Caco-2 (cell line): ENCODE data around the gene CDNF. TPM values are rescaled to one million over a fixed set of nuclear protein-coding genes. Genes with fewer than 3 reads are reported as not detected.

ENCODE experiments used
- BruUV-seq: library from RNA; stranded (reverse); fragments of 400-500 nt; replicated peaks from 2 replicates; lab custom pipeline; 2021; lab: Mats Ljungman, UMichigan
- CTCF ChIA-PET: fragments of 300-600 bp; sonication (Branson Sonifier 250); formaldehyde crosslinking; loops from one replicate; lab custom pipeline; 2022; ENCODE audit warnings: antibody characterized with exemption; lab: Charles Lee
- POLR2A ChIA-PET: fragments of 300-600 bp; sonication (Branson Sonifier 250); formaldehyde crosslinking; loops from one replicate; lab custom pipeline; 2022; ENCODE audit warnings: antibody characterized with exemption; lab: Charles Lee
- DNase-seq, 2 experiments: peaks; one replicate each; pipeline versions ENCODE4 v3.0.0 to v3.0.0-alpha.2; 2020 to 2022
- H3K27me3 ChIP-seq: replicated peaks from 2 replicates; pipeline ENCODE4 v1.6.0; 2011; ENCODE audit warnings: low read length; ENCODE audit not compliant: control insufficient read depth, insufficient read depth
- H3K36me3 ChIP-seq: 2 replicates; pipeline ENCODE4 v1.5.1; 2011; ENCODE audit warnings: low read length; ENCODE audit not compliant: control insufficient read depth, insufficient read depth
- H3K4me1 ChIP-seq: fragments of 250-450 bp; sonication (Bioruptor Pico); 2 replicates; pipeline ENCODE4 v1.5.1; 2020; ENCODE audit warnings: mild to moderate bottlenecking
- H3K4me3 ChIP-seq: 2 replicates; pipeline ENCODE4 v1.5.1; 2011; ENCODE audit warnings: low read depth, mild to moderate bottlenecking, control low read depth, low read length
- H3K9me3 ChIP-seq: fragments of 250-450 bp; sonication (Bioruptor Pico); 2 replicates; pipeline ENCODE4 v1.5.1; 2020; ENCODE audit warnings: mild to moderate bottlenecking, moderate library complexity
- H3K27ac Mint-ChIP-seq: one replicate; pipeline ENCODE4 v1.8.0; 2022; ENCODE audit warnings: mixed read lengths; ENCODE audit not compliant: unreplicated experiment
- H3K27me3 Mint-ChIP-seq: one replicate; pipeline ENCODE4 v1.8.0; 2022; ENCODE audit warnings: mixed read lengths; ENCODE audit not compliant: insufficient read depth, unreplicated experiment
- H3K36me3 Mint-ChIP-seq: one replicate; pipeline ENCODE4 v1.8.0; 2022; ENCODE audit warnings: mild to moderate bottlenecking, mixed read lengths; ENCODE audit not compliant: insufficient read depth, unreplicated experiment
- H3K4me1 Mint-ChIP-seq: one replicate; pipeline ENCODE4 v1.8.0; 2022; ENCODE audit warnings: low read depth, mixed read lengths; ENCODE audit not compliant: unreplicated experiment
- H3K4me3 Mint-ChIP-seq: one replicate; pipeline ENCODE4 v1.8.0; 2022; ENCODE audit warnings: mild to moderate bottlenecking, moderate library complexity, mixed read lengths; ENCODE audit not compliant: unreplicated experiment
- H3K9me3 Mint-ChIP-seq: one replicate; pipeline ENCODE4 v1.8.0; 2022; ENCODE audit warnings: mixed read lengths; ENCODE audit not compliant: unreplicated experiment
- CTCF ChIP-seq, 2 experiments: fragments of 200-600 bp in 1 of 2; IDR thresholded peaks; 1 replicate in 1 of 2; 2 replicates in 1 of 2; pipeline versions ENCODE4 v1.5.1 to v1.8.0; 2011 to 2022; ENCODE audit warnings: antibody characterized with exemption in 1 of 2, control low read depth in 1 of 2, inconsistent platforms in 1 of 2, low read depth in 1 of 2, low read length in 1 of 2, mild to moderate bottlenecking in 1 of 2, moderate library complexity in 1 of 2; ENCODE audit not compliant: insufficient read depth in 1 of 2, severe bottlenecking in 1 of 2, unreplicated experiment in 1 of 2
- intact Hi-C: fragments of 100-400 bp; cut with micrococcal nuclease; formaldehyde crosslinking; loops from one replicate; pipeline ENCODE4 v1.10.0; 2022; ENCODE audit not compliant: unreplicated experiment
- total RNA-seq: library from RNA; stranded (reverse); gene quantifications from 2 replicates; pipeline ENCODE4 v1.2.3, GENCODE V29; 2022

CDNF gene
- total RNA-seq, 1 experiment from 2014 or later = 3.9 TPM

DNA sequence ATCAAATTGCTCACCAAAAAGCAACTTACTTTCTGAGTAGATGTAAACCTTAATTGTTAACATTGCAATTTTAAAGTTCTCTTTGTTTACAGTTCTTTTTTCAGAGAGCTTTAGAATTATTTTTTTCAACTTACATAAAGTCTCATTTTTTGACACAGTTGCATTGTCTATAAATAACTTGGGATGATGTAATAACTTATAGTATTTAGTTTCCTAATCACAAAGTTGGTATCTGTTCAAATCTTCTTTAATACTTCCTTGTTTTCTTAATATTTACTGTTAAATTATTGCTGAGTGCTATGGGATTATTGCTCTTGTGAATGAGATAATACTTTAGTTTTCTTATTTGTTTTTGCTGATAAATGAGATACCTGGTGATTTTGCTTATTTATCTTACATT is 21.9 kb upstream of the CDNF start:
- Mint-ChIP-seq H3K36me3 (peaks cover 34% of the 10 kb centered on the region), H3K4me1 (peaks cover 12% of the 10 kb centered on the region), H3K4me3 (no peak overlapping the region), H3K9me3 (no peaks in the 10 kb centered on the region), H3K27me3 (no peaks in the 10 kb centered on the region), H3K27ac (no peak overlapping the region)
- H3K27me3 ChIP-seq = no peaks in the 10 kb centered on the region
- H3K9me3 ChIP-seq = no peaks in the 10 kb centered on the region
- intact Hi-C loops = no loop called here
- no peak for TF ChIP-seq CTCF (IDR thresholded peaks at IDR 0.05; ENCODE audit: insufficient read depth in 1 of 2, low read depth in 1 of 2, low read length in 1 of 2, severe bottlenecking in 1 of 2, unreplicated experiment in 1 of 2)
- no TSS peak for BruUV-seq
- H3K36me3 ChIP-seq = peaks cover 1% of the 10 kb centered on the region; the same call in 1 of the 2 replicates
- ChIA-PET CTCF (interaction anchor here (0.9 kb wide), 1 partner anchor 322 kb away, joined by 4 read pairs; no protein-coding TSS in a partner anchor), POLR2A (interaction anchor here (2.5 kb wide), 1 partner anchor 18 kb away, joined by 12 read pairs; the partner anchor contains the start of gene SUV39H2)
- DNase-seq = no peak
- H3K4me3 ChIP-seq = no peak overlapping the region
- H3K4me1 ChIP-seq = 0 out of 2 replicates have a peak, but pooled peaks cover 4% of the 10 kb centered on the region

- Mint-ChIP-seq H3K27ac (no peak overlapping the region), H3K36me3 (peaks cover 35% of the 10 kb centered on the region), H3K9me3 (no peaks in the 10 kb centered on the region), H3K4me3 (no peak overlapping the region), H3K27me3 (no peaks in the 10 kb centered on the region), H3K4me1 (peaks cover 12% of the 10 kb centered on the region)
- Histone ChIP-seq H3K4me1 (0 out of 2 replicates have a peak, but pooled peaks cover 4% of the 10 kb centered on the region), H3K36me3 (peaks cover 1% of the 10 kb centered on the region; the same call in 1 of the 2 replicates), H3K27me3 (no peaks in the 10 kb centered on the region), H3K4me3 (no peak overlapping the region), H3K9me3 (no peaks in the 10 kb centered on the region)
- TF ChIP-seq CTCF (IDR thresholded peaks at IDR 0.05; ENCODE audit: insufficient read depth in 1 of 2, low read depth in 1 of 2, low read length in 1 of 2, severe bottlenecking in 1 of 2, unreplicated experiment in 1 of 2) = no peak
- POLR2A ChIA-PET = interaction anchor here (2.5 kb wide), 1 partner anchor 19 kb away, joined by 12 read pairs; the partner anchor contains the start of gene SUV39H2
- CTCF ChIA-PET = interaction anchor here (0.9 kb wide), 1 partner anchor 322 kb away, joined by 4 read pairs; no protein-coding TSS in a partner anchor
- no peak for DNase-seq
- BruUV-seq = no TSS peak
- intact Hi-C loops = no loop called here
These were observed 21.2 kb upstream of the CDNF start for GRCh38 chr10:14859043-14859442.

DNA sequence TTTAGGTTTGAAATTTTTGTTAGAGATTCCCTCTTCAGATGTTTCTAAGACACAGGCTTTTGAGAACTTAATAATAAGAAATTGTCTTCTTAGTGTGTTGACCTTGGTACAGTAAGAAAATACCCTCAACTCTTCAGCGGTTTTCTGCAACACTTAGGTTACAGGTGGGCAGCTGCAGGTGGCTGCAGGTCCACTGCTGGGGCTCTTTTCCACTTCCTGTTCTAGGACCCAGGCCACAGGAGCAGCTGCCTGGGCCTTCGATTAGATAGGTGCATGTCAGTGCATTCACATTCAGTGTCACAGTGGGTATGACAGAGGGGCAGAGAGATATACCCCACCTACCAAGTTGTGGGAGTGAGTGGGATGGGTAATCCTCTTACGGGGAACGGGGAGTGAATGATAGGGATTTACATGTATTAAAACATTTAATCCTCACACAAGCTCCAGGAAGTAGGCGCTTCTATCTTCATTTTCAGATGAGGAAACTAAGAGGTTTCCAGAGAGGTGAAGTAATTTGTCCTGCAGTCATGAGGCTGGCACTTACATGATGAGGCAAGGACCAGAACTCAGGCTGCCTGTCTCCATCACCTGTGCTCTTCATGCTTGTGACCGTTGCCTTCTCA is 20.6 kb upstream of the CDNF start:
- H3K27me3 ChIP-seq = no peaks in the 10 kb centered on the region
- H3K36me3 ChIP-seq = peaks cover 1% of the 10 kb centered on the region; the same call in 1 of the 2 replicates
- no peaks in the 10 kb centered on the region for H3K27me3 Mint-ChIP-seq
- peaks cover 41% of the 10 kb centered on the region for H3K36me3 Mint-ChIP-seq
- TF ChIP-seq CTCF (IDR thresholded peaks at IDR 0.05; ENCODE audit: insufficient read depth in 1 of 2, low read depth in 1 of 2, low read length in 1 of 2, severe bottlenecking in 1 of 2, unreplicated experiment in 1 of 2) = no peak
- no peak for DNase-seq
- H3K9me3 Mint-ChIP-seq = no peaks in the 10 kb centered on the region
- H3K4me3 Mint-ChIP-seq = no peak overlapping the region
- CTCF ChIA-PET = no interaction called here
- H3K4me3 ChIP-seq = no peak overlapping the region
- H3K4me1 ChIP-seq = 0 out of 2 replicates have a peak, but pooled peaks cover 4% of the 10 kb centered on the region
- H3K4me1 Mint-ChIP-seq = peaks cover 12% of the 10 kb centered on the region
- POLR2A ChIA-PET = no interaction called here
- intact Hi-C loops = no loop called here
- H3K27ac Mint-ChIP-seq = no peak overlapping the region
- no TSS peak for BruUV-seq
- H3K9me3 ChIP-seq = no peaks in the 10 kb centered on the region
